Measurements from ENCODE around the gene R3HDM1.
"Not testable (repeated sequence)": the region's sequence is repeated elsewhere in the genome, so short reads cannot be mapped to it uniquely, and the experiment has no call there.

R3HDM1 gene

GRCh38 chr2:135581282-135581681 lies 50.0 kb downstream of the R3HDM1 start:
- DNase-seq: no peak

- no peak for DNase-seq
Measured at GRCh38 chr2:135582383-135582782, 51.1 kb downstream of the R3HDM1 start.

- no peak for DNase-seq
Measured at GRCh38 chr2:135585586-135585985, 54.3 kb downstream of the R3HDM1 start.

DNA sequence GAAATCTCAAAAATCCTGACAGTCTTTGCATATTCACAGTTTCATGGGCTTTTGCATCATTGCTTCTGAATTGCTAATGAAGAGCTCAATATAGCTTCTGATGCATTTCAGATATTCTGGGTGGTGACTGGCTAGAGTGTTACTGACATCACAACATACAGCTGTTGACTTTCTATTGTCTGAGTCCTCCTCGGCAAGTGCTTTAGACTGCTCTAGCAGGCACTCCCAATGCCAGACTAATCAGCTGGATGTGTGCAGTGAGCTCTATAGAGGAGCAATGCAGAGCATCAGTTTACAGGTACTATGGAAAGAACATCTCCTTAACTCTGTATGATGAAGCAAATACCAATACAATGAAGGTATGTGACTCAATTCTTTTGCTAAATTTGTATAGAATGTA lies 54.9 kb downstream of the R3HDM1 start:
- DNase-seq: no peak

DNA sequence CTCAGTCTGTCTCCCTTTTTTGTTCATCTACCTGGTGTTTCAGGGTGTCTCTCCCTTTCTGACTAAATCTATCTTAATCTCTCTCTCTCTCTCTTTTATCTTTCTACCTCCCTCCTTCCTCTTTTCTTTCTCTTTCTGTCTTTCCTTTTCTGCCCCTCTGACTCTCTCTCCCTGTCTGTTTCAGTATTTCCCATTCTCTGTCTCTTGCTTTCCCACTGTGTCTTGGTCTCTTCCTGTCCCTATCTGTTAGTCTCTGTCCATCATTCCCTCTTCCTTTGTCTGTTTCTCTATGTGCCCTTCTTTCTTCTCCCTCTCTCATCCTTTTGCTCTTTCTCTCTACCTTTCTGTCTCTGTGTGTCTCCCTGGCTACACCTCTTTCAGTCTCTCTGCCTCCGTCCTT lies 56.7 kb downstream of the R3HDM1 start:
- no peak for DNase-seq

GRCh38 chr2:135590619-135591260 lies 59.5 kb downstream of the R3HDM1 start:
- no peak for DNase-seq

DNA sequence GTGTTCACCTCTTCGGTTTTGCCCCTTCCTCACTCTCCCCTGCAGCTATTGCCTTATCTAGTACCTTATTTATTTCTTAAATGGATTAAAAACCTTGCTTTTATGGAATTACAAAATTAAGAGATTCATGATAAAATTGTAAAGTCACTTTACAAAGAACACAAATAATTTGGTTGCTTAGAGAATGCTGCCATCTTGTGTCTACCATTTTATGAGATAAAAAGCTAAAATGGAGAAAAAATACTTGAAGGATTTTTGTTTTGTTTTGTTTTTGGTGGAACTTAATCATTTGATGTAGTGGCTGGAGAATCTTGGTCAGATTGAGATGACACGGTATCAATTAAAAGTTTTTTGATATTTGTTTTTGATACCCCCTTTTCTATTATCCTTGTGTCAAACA lies 69.6 kb downstream of the R3HDM1 start:
- DNase-seq: no peak

DNA sequence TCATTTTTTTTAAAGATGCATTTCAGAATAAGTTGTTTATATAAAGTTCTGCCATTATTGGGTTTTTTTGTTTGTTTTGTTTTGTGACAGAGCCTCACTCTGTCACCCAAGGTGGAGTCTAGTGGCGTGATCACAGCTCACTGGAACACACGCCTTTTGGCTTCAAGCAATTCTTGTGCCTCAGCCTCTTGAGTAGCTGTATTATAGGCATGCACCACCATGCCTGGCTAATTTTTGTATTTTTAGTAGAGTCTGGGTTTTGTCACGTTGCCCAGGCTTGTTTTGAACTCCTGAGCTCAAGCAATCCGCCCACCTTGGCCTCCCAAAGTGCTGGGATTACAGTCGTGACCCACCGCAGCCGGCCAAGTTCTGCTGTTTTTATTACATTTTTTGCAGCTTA lies 72.3 kb downstream of the R3HDM1 start:
- DNase-seq: no peak

DNA sequence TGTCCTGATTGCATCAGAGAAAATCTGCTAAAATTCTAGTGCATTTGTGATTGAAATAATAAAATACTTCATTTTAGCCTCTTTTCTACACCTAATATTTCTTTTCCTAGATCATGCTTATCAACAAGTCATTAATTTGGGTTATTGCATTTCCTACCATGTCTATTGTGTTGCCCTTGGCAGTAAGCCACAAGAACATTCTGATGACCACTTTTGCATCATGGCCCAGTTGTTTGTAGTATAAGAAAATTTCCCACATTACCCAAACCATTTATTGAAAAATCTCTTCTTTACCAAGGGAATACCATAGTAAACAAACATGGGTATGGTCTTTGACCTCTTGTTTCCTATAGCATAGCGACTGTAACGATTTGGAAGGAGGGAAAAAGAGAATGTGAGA lies 76.3 kb downstream of the R3HDM1 start:
- no peak for DNase-seq

DNA sequence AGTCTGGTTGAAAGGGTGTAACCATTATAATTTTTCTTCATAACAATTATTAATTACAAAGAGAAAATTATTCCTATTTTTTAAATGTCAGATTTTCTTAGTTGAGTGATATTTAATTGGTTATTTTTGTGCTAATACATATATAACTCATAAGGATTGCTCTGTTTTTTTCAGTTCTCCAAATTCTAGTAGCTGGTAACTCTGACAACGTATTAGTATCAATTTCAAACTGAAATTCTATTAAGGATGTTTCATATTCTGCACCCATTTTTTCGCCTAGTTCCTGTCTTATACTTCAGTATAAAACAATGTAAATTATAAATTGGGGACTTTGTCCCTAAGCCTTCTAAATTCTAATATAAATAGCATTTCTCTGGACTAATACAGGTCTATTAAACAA lies 81.0 kb downstream of the R3HDM1 start:
- DNase-seq: no peak

DNA sequence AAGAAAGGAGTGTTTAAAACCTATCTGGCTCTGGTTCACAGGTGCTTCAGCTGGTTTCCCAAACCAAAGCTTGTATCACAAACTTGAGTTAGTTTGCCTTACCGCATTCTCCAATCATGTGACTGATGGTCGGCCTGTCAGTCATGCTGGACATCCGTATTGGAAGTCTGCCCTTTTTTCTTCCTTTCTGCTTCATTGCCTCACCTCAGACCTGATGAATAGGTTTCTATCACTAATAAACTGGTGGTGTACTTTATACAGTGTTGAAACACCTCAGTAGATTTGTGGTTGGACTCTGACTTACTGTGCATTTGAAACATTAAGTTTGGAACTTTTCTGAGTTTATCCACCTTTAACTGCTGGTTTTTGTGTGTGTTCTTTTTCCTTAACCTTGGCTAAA lies 84.1 kb downstream of the R3HDM1 start:
- DNase-seq: no peak

GRCh38 chr2:135617501-135618015 lies 86.3 kb downstream of the R3HDM1 start:
- no peak for DNase-seq

- no peak for DNase-seq
Measured at GRCh38 chr2:135620198-135620597, 88.9 kb downstream of the R3HDM1 start.

- no peak for DNase-seq
Measured at GRCh38 chr2:135629520-135629919, 98.2 kb downstream of the R3HDM1 start.

DNA sequence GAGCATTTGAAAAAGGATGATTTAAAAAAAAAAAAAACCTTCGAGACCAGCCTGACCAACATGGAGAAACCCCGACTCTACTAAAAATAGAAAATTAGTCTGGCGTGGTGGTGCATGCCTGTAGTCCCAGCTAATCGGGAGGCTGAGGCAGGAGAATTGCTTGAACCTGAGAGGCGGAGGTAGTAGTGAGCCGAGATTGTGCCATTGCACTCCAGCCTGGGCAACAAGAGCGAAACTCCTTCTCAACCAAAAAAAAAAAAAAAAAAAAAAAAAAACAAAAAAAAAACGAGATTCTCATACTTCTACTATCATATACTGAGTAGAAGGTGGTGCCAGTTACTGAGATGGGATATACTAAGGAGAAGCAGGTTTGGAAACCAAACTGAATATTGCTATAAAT lies 98.8 kb downstream of the R3HDM1 start:
- not testable (repeated sequence) for DNase-seq

DNA sequence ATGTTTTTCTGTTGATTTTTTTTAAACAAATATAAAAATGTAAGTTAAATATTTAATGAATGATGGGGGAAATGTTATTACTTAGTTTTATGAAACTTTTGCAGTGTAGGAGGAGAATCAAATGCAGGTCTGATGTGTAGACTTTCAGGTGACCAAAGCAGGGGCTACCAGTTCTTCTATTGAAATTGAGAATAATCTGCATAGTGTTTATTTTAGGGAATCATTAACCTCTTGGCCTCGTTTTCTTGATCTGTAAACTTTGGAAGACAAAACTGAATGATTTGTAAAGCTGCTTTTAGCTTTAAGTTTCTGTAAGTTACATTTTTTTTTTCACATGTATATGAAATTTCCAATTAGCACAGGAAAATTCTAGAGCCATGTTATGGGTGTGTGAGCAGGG lies 99.2 kb downstream of the R3HDM1 start:
- no peak for DNase-seq

GRCh38 chr2:135633582-135633981 lies 102.3 kb downstream of the R3HDM1 start:
- DNase-seq: no peak

GRCh38 chr2:135635212-135635835 lies 104.0 kb downstream of the R3HDM1 start:
- no peak for DNase-seq

DNA sequence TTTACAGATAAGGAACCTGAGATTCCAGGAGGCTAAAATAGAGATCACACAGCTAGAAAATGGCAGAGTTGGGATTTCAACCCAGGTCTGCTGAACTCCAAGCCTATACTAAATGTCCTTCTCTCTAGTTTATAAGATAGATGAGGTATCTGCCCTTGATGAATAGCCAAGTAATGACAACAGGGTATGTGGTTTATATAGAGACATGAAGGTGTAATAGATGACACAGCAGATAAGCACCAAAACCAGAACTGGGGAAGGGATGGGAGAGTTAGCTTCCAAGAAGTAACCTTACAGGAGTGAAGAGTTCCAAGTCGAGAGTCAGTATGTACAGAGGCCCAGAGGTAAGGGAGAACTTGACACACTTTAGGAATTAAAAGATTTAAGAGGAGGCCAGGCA lies 105.7 kb downstream of the R3HDM1 start:
- DNase-seq: no peak

- DNase-seq: no peak
Measured at GRCh38 chr2:135637456-135638087, 106.3 kb downstream of the R3HDM1 start.

DNA sequence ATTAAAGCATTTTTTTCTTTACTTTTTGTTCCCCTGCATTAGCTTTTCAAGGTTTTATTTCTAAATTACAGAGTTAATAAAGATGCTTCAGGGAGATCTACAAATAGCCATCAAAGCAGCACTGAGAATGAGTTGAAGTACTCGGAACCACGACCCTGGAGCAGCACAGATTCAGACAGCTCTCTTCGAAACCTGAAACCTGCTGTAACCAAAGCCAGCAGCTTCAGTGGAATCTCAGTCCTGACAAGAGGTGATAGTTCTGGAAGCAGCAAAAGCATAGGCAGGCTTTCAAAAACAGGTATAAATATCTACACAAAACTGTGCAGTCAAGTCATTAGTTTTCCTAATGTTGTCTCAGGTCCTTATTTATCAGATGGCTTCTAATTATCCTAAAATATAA lies 107.5 kb downstream of the R3HDM1 start:
- no peak for DNase-seq

DNA sequence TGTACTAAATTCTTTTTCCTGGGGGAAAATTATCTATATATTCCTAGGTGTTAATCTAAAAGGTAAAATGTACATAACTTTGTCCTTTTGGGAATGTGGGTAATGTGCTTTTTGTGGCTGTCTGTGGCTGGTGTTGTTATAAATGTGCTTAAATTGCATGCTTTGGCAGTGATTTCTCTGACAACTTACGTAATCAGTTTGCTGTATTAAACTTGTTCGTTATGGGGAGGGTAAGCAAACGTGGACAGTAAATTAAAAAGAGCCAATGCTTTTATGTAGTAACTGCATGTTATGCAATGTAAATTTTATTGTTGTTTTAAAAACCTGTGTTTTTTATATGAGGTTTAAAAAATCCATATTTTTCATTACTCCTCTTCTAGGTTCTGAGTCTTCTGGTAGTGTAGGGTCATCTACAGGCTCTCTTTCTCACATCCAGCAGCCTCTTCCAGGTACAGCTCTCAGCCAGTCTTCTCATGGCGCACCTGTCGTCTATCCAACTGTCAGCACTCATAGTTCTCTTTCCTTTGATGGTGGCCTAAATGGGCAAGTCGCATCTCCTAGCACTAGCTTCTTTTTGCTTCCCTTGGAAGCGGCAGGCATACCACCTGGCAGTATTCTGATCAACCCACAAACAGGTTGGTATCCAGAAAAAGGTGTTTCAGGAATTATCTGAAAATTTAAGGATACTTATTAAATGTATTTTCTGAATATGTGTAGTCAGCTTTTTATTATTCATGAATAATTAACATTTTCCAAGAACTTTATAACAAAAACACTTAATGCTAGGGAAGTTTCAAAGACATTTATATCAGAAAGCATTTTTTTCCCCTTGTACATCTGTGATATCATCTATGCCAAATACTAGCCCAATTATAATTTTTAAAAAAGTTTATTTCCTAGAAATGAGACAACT lies 110.1 kb downstream of the R3HDM1 start:
- no peak for DNase-seq
